ENCODE results near the gene CEMIP. TPM values are rescaled to one million over a fixed set of nuclear protein-coding genes. Genes with fewer than 3 reads are reported as not detected.

Gene CEMIP
- total RNA-seq, 1 donor from 2014 or later, result 0.83 TPM

GRCh38 chr15:80939216-80939615 is 160.0 kb downstream of the CEMIP start:
- Mint-ChIP-seq H3K9me3 (no peaks in the 10 kb centered on the region), H3K27ac (no peak overlapping the region), H3K4me1 (peaks cover 22% of the 10 kb centered on the region), H3K4me3 (no peak overlapping the region), H3K27me3 (ENCODE audit: low read depth) (no peaks in the 10 kb centered on the region), H3K36me3 (peaks cover 17% of the 10 kb centered on the region)
- TF ChIP-seq CTCF (IDR thresholded peaks at IDR 0.05; ENCODE audit: unreplicated experiment), result no peak
- DNase-seq (ENCODE audit: low spot score in 2 of 2, unreplicated experiment in 2 of 2), result no peak

DNA sequence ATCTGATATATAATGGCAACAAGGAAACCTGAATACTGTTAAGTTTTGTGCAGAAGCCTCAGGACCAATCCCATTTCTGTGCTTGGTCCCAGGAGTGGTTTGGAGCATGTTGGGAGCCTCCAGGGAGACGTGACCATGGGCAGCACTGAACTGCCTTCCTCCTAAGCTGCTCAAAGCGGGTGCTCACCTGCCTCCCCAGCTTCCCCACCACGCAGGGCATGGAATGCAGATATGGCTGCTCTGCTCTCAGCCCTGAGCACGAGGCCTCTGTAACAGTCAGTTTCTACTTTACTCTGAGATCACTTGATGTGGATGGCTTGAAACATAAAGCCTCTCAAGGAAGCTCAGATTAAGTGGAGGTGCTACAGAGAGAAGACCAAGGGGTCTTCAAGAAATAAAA is 161.2 kb downstream of the CEMIP start:
- H3K4me3 Mint-ChIP-seq, result no peak overlapping the region
- DNase-seq (ENCODE audit: low spot score in 2 of 2, unreplicated experiment in 2 of 2), result no peak
- no peaks in the 10 kb centered on the region for H3K9me3 Mint-ChIP-seq
- no peaks in the 10 kb centered on the region for H3K27me3 Mint-ChIP-seq (ENCODE audit: low read depth)
- H3K4me1 Mint-ChIP-seq, result peaks cover 14% of the 10 kb centered on the region
- TF ChIP-seq CTCF (IDR thresholded peaks at IDR 0.05; ENCODE audit: unreplicated experiment), result no peak
- H3K27ac Mint-ChIP-seq, result no peak overlapping the region
- H3K36me3 Mint-ChIP-seq, result peaks cover 21% of the 10 kb centered on the region

DNA sequence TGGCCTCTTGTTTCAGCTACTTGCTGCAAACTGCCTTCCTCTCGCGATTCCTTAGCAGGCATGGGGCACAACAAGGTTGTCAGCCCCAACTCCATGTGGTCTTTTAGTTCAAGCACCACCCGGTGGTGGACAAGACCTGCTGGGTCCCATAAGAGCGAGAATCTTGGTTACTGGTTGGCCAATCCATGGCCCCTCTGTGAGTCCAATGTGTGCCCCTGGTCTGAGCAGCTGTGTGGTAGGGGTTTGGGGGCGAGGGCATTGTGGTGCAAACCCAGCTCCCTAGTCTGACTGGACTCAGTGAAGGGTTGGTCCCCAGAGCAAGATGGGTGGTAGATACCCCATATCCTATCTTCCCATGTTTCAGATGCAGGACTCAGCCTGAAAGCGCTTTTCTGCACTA is 161.7 kb downstream of the CEMIP start:
- Mint-ChIP-seq H3K4me3 (no peak overlapping the region), H3K27me3 (ENCODE audit: low read depth) (no peaks in the 10 kb centered on the region), H3K9me3 (no peaks in the 10 kb centered on the region), H3K4me1 (peaks cover 14% of the 10 kb centered on the region), H3K36me3 (peaks cover 26% of the 10 kb centered on the region), H3K27ac (no peak overlapping the region)
- DNase-seq (ENCODE audit: low spot score in 2 of 2, unreplicated experiment in 2 of 2), result no peak
- no peak for TF ChIP-seq CTCF (IDR thresholded peaks at IDR 0.05; ENCODE audit: unreplicated experiment)

GRCh38 chr15:80942266-80942665 is 163.1 kb downstream of the CEMIP start:
- no peak for TF ChIP-seq CTCF (IDR thresholded peaks at IDR 0.05; ENCODE audit: unreplicated experiment)
- Mint-ChIP-seq H3K4me3 (no peak overlapping the region), H3K27ac (no peak overlapping the region), H3K9me3 (no peaks in the 10 kb centered on the region), H3K36me3 (peaks cover 29% of the 10 kb centered on the region), H3K27me3 (ENCODE audit: low read depth) (no peaks in the 10 kb centered on the region), H3K4me1 (peaks cover 14% of the 10 kb centered on the region)
- no peak for DNase-seq (ENCODE audit: low spot score in 2 of 2, unreplicated experiment in 2 of 2)

DNA sequence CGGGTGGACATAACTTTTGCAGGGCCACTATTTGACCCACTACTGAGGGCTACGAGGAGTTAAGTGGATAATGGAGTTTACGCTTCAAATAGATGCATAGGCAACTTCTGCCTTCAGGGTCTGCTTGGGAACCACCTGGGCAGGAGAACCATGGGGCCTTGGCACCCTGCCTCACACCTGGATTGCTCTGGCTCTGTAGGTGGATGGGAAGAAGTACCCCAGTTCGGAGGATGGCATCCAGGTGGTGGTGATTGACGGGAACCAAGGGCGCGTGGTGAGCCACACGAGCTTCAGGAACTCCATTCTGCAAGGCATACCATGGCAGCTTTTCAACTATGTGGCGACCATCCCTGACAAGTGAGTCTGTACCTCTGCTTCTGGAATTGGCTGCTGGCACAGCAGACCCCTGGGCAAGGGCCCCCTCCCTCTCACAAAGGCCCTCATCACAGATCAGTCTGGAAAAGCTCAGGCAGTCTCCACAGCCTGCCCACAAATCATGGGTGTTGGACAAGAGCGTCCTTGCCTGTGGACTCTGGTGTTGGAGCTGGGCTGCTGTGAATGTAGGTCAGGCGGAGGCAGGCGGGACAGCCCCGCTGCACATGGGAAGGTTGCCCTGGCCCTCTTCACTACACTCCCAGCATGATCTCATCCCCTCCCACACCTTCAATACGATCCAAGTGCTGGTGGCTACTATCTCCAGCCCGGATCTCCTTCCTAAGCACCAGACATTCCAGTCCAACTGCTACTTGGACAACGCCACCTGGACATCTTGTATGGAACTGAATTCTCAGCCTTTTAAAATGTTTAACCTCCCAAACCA is 163.8 kb downstream of the CEMIP start:
- H3K9me3 Mint-ChIP-seq, result no peaks in the 10 kb centered on the region
- H3K4me1 Mint-ChIP-seq, result peaks cover 14% of the 10 kb centered on the region
- no peaks in the 10 kb centered on the region for H3K27me3 Mint-ChIP-seq (ENCODE audit: low read depth)
- no peak overlapping the region for H3K27ac Mint-ChIP-seq
- no peak for TF ChIP-seq CTCF (IDR thresholded peaks at IDR 0.05; ENCODE audit: unreplicated experiment)
- no peak for DNase-seq (ENCODE audit: low spot score in 2 of 2, unreplicated experiment in 2 of 2)
- peaks cover 32% of the 10 kb centered on the region for H3K36me3 Mint-ChIP-seq
- H3K4me3 Mint-ChIP-seq, result no peak overlapping the region
